ENCODE results near the gene SNRNP40.

Gene SNRNP40

DNA sequence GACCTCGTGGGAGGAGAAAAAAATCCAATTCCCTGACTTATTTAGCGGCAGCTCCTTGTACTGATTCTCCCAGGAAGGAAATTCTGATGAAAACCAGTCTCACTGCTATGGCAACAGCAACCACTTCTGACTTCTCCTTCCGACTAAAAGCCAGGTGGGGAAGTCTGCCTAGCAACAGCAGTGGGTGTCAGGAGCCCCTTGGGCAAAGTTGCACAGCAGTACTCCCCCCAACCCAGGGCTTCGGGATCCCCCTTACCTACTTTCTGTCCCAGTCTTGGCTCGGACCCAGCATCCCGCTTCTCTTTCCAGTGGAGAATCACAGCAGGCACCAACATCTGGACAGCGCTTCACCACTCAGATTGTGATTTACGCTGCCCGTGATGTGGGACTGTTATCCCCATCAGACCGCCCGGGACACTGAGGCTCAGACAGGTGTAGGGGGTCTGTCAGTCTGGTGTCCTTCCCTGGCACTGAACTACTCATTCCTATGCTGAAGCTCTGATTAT is 81.5 kb downstream of the SNRNP40 start:
- peaks cover 0 to 9% (median 2%) of the 10 kb centered on the region in 4 experiments for H3K4me1 ChIP-seq (ENCODE audit: control extremely low read depth in 1 of 4, control insufficient read depth in 4 of 4, insufficient read depth in 4 of 4, low read length in 3 of 4)
- ChIA-PET POLR2A (no interaction called here), CTCF (no interaction called here)
- no peak overlapping the region for H3K4me3 ChIP-seq (ENCODE audit: control insufficient read depth in 1 of 7, extremely low read depth in 1 of 7, insufficient read depth in 4 of 7, low read depth in 2 of 7, low read length in 6 of 7)
- no peaks in the 10 kb centered on the region for H3K27me3 ChIP-seq (replicated peaks in 2 of 5; ENCODE audit: control insufficient read depth in 4 of 5, insufficient read depth in 5 of 5, low read length in 4 of 5)
- H3K36me3 ChIP-seq (ENCODE audit: control insufficient read depth in 4 of 4, insufficient read depth in 4 of 4, low read length in 3 of 4) = no peaks in the 10 kb centered on the region
- DNase-seq = peak in 2 of 3 donors; percentile 14 to 28
- H3K27ac ChIP-seq (ENCODE audit: insufficient read depth in 1 of 2, low read depth in 1 of 2, low read length in 2 of 2, poor library complexity in 1 of 2, severe bottlenecking in 2 of 2) = no peak overlapping the region
- H3K9me3 ChIP-seq (ENCODE audit: control extremely low read depth in 1 of 5, control insufficient read depth in 4 of 5, insufficient read depth in 2 of 5, low read depth in 1 of 5, low read length in 4 of 5) = peaks cover 0 to 3% (median 0%) of the 10 kb centered on the region in 5 experiments
- WGBS (ENCODE audit: insufficient coverage) = 71% methylated on average over 9 of the region's 11 CpGs

DNA sequence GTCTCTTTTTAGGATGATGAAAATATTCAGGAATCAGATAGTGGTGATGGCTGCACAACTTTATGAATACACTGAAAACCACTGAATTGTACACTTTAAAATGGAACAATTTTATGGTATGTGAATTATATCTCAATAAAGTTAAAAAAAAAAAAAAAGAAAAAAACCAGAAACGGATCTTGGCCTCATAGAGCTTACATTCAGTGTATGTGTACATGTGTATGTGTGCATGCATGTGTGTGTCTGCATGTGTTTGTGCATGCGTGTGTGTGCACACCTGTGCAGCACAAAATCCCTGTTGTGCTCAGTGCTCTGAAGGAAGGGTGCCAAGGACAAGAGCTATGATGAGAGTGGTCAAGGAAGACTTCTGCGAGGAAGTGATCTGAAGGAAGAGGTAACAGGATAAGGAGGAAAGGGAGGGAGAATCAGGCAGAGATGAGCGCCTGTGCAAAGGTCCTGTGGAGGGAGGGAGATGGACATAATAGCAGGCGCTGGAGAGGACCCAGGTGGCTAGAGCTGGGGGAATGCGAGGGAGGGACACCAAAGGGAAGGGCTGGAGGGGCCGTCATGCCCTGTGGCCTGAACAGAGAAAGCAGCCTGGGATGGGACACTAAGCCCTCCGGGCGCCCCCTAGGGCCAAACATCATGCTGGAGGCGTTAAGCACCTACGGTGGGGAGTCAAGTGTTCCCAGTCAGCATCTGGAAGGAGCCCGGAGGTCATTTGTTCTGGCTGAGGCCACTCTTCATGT is 82.1 kb downstream of the SNRNP40 start:
- Histone ChIP-seq H3K27ac (ENCODE audit: insufficient read depth in 1 of 2, low read depth in 1 of 2, low read length in 2 of 2, poor library complexity in 1 of 2, severe bottlenecking in 2 of 2) (no peak overlapping the region), H3K36me3 (ENCODE audit: control insufficient read depth in 4 of 4, insufficient read depth in 4 of 4, low read length in 3 of 4) (no peaks in the 10 kb centered on the region), H3K9me3 (ENCODE audit: control extremely low read depth in 1 of 5, control insufficient read depth in 4 of 5, insufficient read depth in 2 of 5, low read depth in 1 of 5, low read length in 4 of 5) (peaks cover 0 to 3% (median 0%) of the 10 kb centered on the region in 5 experiments), H3K4me1 (ENCODE audit: control extremely low read depth in 1 of 4, control insufficient read depth in 4 of 4, insufficient read depth in 4 of 4, low read length in 3 of 4) (peaks cover 0 to 9% (median 2%) of the 10 kb centered on the region in 4 experiments), H3K27me3 (replicated peaks in 2 of 5; ENCODE audit: control insufficient read depth in 4 of 5, insufficient read depth in 5 of 5, low read length in 4 of 5) (no peaks in the 10 kb centered on the region), H3K4me3 (ENCODE audit: control insufficient read depth in 1 of 7, extremely low read depth in 1 of 7, insufficient read depth in 4 of 7, low read depth in 2 of 7, low read length in 6 of 7) (no peak overlapping the region)
- ChIA-PET POLR2A (no interaction called here), CTCF (no interaction called here)
- whole genome bisulfite sequencing (ENCODE audit: insufficient coverage) = 76% methylated on average over 12 of the region's 12 CpGs
- no peak for DNase-seq

All from common myeloid progenitor, CD34-positive (primary cell).